ENCODE measurements around the gene KRT85.

- TF ChIP-seq CTCF (IDR thresholded peaks at IDR 0.05; ENCODE audit: insufficient read depth, low read length, poor library complexity, severe bottlenecking), result no peak
- no peak for TF ChIP-seq EZH2phosphoT487 (conservative IDR thresholded peaks at IDR 0.05; ENCODE audit: low read length)
Observed at GRCh38 chr12:52359621-52360061, 7.6 kb downstream of the KRT85 start.
